ENCODE measurements around the gene COQ8A.

The COQ8A gene

GRCh38 chr1:227002531-227003049 is 62.5 kb downstream of the COQ8A start:
- Histone ChIP-seq H3K4me3 (ENCODE audit: insufficient read length, low read depth) (no peak overlapping the region), H3K27me3 (ENCODE audit: insufficient read depth, insufficient read length) (no peaks in the 10 kb centered on the region), H3K9me3 (ENCODE audit: insufficient read depth, low read length) (no peaks in the 10 kb centered on the region), H3K36me3 (ENCODE audit: insufficient read depth, insufficient read length, low read length) (peaks cover 21% of the 10 kb centered on the region), H3K9ac (ENCODE audit: insufficient read length, low read depth) (no peak overlapping the region), H3K4me1 (ENCODE audit: insufficient read depth, insufficient read length) (no peaks in the 10 kb centered on the region)
- no peak for TF ChIP-seq YY1 (IDR thresholded peaks at IDR 0.05; ENCODE audit: insufficient read depth, insufficient read length)
- TF ChIP-seq ZNF274 (IDR thresholded peaks at IDR 0.05; ENCODE audit: low read depth, low read length) = no peak
- no peak for TF ChIP-seq SUZ12 (IDR thresholded peaks at IDR 0.05; ENCODE audit: extremely low read depth, insufficient read depth, insufficient read length)
- no peak for DNase-seq (ENCODE audit: low read depth, low spot score)

- no peaks in the 10 kb centered on the region for H3K9me3 ChIP-seq (ENCODE audit: insufficient read depth, low read length)
- no peaks in the 10 kb centered on the region for H3K27me3 ChIP-seq (ENCODE audit: insufficient read depth, insufficient read length)
- H3K9ac ChIP-seq (ENCODE audit: insufficient read length, low read depth) = no peak overlapping the region
- peaks cover 21% of the 10 kb centered on the region for H3K36me3 ChIP-seq (ENCODE audit: insufficient read depth, insufficient read length, low read length)
- no peak for DNase-seq (ENCODE audit: low read depth, low spot score)
- TF ChIP-seq ZNF274 (IDR thresholded peaks at IDR 0.05; ENCODE audit: low read depth, low read length) = no peak
- no peak for TF ChIP-seq SUZ12 (IDR thresholded peaks at IDR 0.05; ENCODE audit: extremely low read depth, insufficient read depth, insufficient read length)
- TF ChIP-seq YY1 (IDR thresholded peaks at IDR 0.05; ENCODE audit: insufficient read depth, insufficient read length) = no peak
- no peak overlapping the region for H3K4me3 ChIP-seq (ENCODE audit: insufficient read length, low read depth)
- no peaks in the 10 kb centered on the region for H3K4me1 ChIP-seq (ENCODE audit: insufficient read depth, insufficient read length)
Observed at GRCh38 chr1:227003165-227003564, 63.1 kb downstream of the COQ8A start.

GRCh38 chr1:227004796-227005195 is 64.7 kb downstream of the COQ8A start:
- H3K4me1 ChIP-seq (ENCODE audit: insufficient read depth, insufficient read length) = no peaks in the 10 kb centered on the region
- peaks cover 21% of the 10 kb centered on the region for H3K36me3 ChIP-seq (ENCODE audit: insufficient read depth, insufficient read length, low read length)
- TF ChIP-seq SUZ12 (IDR thresholded peaks at IDR 0.05; ENCODE audit: extremely low read depth, insufficient read depth, insufficient read length) = no peak
- no peak for TF ChIP-seq YY1 (IDR thresholded peaks at IDR 0.05; ENCODE audit: insufficient read depth, insufficient read length)
- TF ChIP-seq ZNF274 (IDR thresholded peaks at IDR 0.05; ENCODE audit: low read depth, low read length) = no peak
- H3K9me3 ChIP-seq (ENCODE audit: insufficient read depth, low read length) = no peaks in the 10 kb centered on the region
- H3K4me3 ChIP-seq (ENCODE audit: insufficient read length, low read depth) = no peak overlapping the region
- no peaks in the 10 kb centered on the region for H3K27me3 ChIP-seq (ENCODE audit: insufficient read depth, insufficient read length)
- no peak overlapping the region for H3K9ac ChIP-seq (ENCODE audit: insufficient read length, low read depth)
- DNase-seq (ENCODE audit: low read depth, low spot score) = no peak

- no peak overlapping the region for H3K4me3 ChIP-seq (ENCODE audit: insufficient read length, low read depth)
- no peaks in the 10 kb centered on the region for H3K27me3 ChIP-seq (ENCODE audit: insufficient read depth, insufficient read length)
- no peaks in the 10 kb centered on the region for H3K9me3 ChIP-seq (ENCODE audit: insufficient read depth, low read length)
- no peak for DNase-seq (ENCODE audit: low read depth, low spot score)
- TF ChIP-seq YY1 (IDR thresholded peaks at IDR 0.05; ENCODE audit: insufficient read depth, insufficient read length) (no peak), SUZ12 (IDR thresholded peaks at IDR 0.05; ENCODE audit: extremely low read depth, insufficient read depth, insufficient read length) (no peak), ZNF274 (IDR thresholded peaks at IDR 0.05; ENCODE audit: low read depth, low read length) (no peak)
- no peaks in the 10 kb centered on the region for H3K4me1 ChIP-seq (ENCODE audit: insufficient read depth, insufficient read length)
- peaks cover 19% of the 10 kb centered on the region for H3K36me3 ChIP-seq (ENCODE audit: insufficient read depth, insufficient read length, low read length)
- no peak overlapping the region for H3K9ac ChIP-seq (ENCODE audit: insufficient read length, low read depth)
Observed at GRCh38 chr1:227006226-227006796, 66.2 kb downstream of the COQ8A start.

GRCh38 chr1:227009937-227010336 is 69.8 kb downstream of the COQ8A start:
- Histone ChIP-seq H3K27me3 (ENCODE audit: insufficient read depth, insufficient read length) (no peaks in the 10 kb centered on the region), H3K4me1 (ENCODE audit: insufficient read depth, insufficient read length) (no peaks in the 10 kb centered on the region), H3K9ac (ENCODE audit: insufficient read length, low read depth) (no peak overlapping the region), H3K36me3 (ENCODE audit: insufficient read depth, insufficient read length, low read length) (peaks cover 7% of the 10 kb centered on the region), H3K9me3 (ENCODE audit: insufficient read depth, low read length) (no peaks in the 10 kb centered on the region), H3K4me3 (ENCODE audit: insufficient read length, low read depth) (no peak overlapping the region)
- TF ChIP-seq YY1 (IDR thresholded peaks at IDR 0.05; ENCODE audit: insufficient read depth, insufficient read length) (no peak), SUZ12 (IDR thresholded peaks at IDR 0.05; ENCODE audit: extremely low read depth, insufficient read depth, insufficient read length) (no peak), ZNF274 (IDR thresholded peaks at IDR 0.05; ENCODE audit: low read depth, low read length) (no peak)
- DNase-seq (ENCODE audit: low read depth, low spot score) = no peak

GRCh38 chr1:227010645-227011044 is 70.6 kb downstream of the COQ8A start:
- Histone ChIP-seq H3K36me3 (ENCODE audit: insufficient read depth, insufficient read length, low read length) (peaks cover 9% of the 10 kb centered on the region), H3K4me3 (ENCODE audit: insufficient read length, low read depth) (no peak overlapping the region), H3K27me3 (ENCODE audit: insufficient read depth, insufficient read length) (no peaks in the 10 kb centered on the region), H3K9ac (ENCODE audit: insufficient read length, low read depth) (no peak overlapping the region), H3K9me3 (ENCODE audit: insufficient read depth, low read length) (no peaks in the 10 kb centered on the region), H3K4me1 (ENCODE audit: insufficient read depth, insufficient read length) (no peaks in the 10 kb centered on the region)
- TF ChIP-seq YY1 (IDR thresholded peaks at IDR 0.05; ENCODE audit: insufficient read depth, insufficient read length) (no peak), SUZ12 (IDR thresholded peaks at IDR 0.05; ENCODE audit: extremely low read depth, insufficient read depth, insufficient read length) (no peak), ZNF274 (IDR thresholded peaks at IDR 0.05; ENCODE audit: low read depth, low read length) (no peak)
- DNase-seq (ENCODE audit: low read depth, low spot score) = no peak

- peaks cover 27% of the 10 kb centered on the region for H3K36me3 ChIP-seq (ENCODE audit: insufficient read depth, insufficient read length, low read length)
- TF ChIP-seq ZNF274 (IDR thresholded peaks at IDR 0.05; ENCODE audit: low read depth, low read length) (no peak), SUZ12 (IDR thresholded peaks at IDR 0.05; ENCODE audit: extremely low read depth, insufficient read depth, insufficient read length) (no peak), YY1 (IDR thresholded peaks at IDR 0.05; ENCODE audit: insufficient read depth, insufficient read length) (no peak)
- H3K4me1 ChIP-seq (ENCODE audit: insufficient read depth, insufficient read length) = no peaks in the 10 kb centered on the region
- H3K9me3 ChIP-seq (ENCODE audit: insufficient read depth, low read length) = peaks cover 9% of the 10 kb centered on the region; the same call in 1 of the 2 replicates
- DNase-seq (ENCODE audit: low read depth, low spot score) = no peak
- no peaks in the 10 kb centered on the region for H3K27me3 ChIP-seq (ENCODE audit: insufficient read depth, insufficient read length)
- H3K4me3 ChIP-seq (ENCODE audit: insufficient read length, low read depth) = no peak overlapping the region
- H3K9ac ChIP-seq (ENCODE audit: insufficient read length, low read depth) = no peak overlapping the region
Observed at GRCh38 chr1:227016990-227017389, 76.9 kb downstream of the COQ8A start.
